Testis (tissue), 2 donors: ENCODE results near the gene PEPD.

Experiments used
- POLR2A ChIP-seq: fragments of 450-650 bp; IDR thresholded peaks from one replicate; pipeline ENCODE4 v1.6.1; 2017; ENCODE audit warnings: antibody characterized with exemption, mild to moderate bottlenecking, moderate library complexity
- TF ChIP-seq, protein P1 (sequence below), 3 experiments: fragments of 450-650 bp in 2 of 3; fragments of 200-600 bp in 1 of 3; sonication (generic) in 1 of 3; IDR thresholded peaks; one replicate each; pipeline ENCODE4 v1.5.1; 2016 to 2019; ENCODE audit warnings: antibody characterized with exemption in 3 of 3, mild to moderate bottlenecking in 2 of 3, moderate library complexity in 1 of 3

DNA sequence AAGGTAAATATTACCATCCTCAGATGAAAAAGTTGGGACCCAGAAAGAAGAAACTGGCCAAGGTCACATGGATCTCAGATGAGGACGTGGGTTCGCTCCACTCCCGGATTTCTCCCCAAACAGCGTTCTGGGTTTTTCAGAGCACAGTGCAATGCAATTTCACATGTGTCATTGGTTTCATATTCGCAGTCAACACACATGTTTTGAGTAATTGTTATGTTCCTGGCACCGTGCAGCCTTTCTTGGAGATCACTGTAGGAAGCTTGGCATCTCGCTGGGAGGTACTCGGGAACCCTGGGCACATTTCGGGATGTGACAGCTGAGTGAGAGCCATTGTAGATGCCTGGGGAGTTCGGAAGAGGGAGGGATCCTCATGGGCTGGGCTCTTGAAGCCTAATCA, 174.3 kb downstream of the PEPD start:
- TF ChIP-seq, protein P1, sequence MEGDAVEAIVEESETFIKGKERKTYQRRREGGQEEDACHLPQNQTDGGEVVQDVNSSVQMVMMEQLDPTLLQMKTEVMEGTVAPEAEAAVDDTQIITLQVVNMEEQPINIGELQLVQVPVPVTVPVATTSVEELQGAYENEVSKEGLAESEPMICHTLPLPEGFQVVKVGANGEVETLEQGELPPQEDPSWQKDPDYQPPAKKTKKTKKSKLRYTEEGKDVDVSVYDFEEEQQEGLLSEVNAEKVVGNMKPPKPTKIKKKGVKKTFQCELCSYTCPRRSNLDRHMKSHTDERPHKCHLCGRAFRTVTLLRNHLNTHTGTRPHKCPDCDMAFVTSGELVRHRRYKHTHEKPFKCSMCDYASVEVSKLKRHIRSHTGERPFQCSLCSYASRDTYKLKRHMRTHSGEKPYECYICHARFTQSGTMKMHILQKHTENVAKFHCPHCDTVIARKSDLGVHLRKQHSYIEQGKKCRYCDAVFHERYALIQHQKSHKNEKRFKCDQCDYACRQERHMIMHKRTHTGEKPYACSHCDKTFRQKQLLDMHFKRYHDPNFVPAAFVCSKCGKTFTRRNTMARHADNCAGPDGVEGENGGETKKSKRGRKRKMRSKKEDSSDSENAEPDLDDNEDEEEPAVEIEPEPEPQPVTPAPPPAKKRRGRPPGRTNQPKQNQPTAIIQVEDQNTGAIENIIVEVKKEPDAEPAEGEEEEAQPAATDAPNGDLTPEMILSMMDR (IDR thresholded peaks at IDR 0.05) = no peak
- no peak for TF ChIP-seq POLR2A
